K562 (cell line): ENCODE measurements around the gene PHF10. TPM values are rescaled to one million over a fixed set of nuclear protein-coding genes. Genes with fewer than 3 reads are reported as not detected.

Source experiments
- ATAC-seq: fragments of 200-7000 bp; cut with Tn5 transposase; 3 replicates; pipeline ENCODE4 v1.9.1; 2020; ENCODE audit warnings: moderate library complexity
- BruUV-seq: library from RNA; stranded (reverse); fragments of 400-500 nt; replicated peaks from 2 replicates; lab custom pipeline; 2021; lab: Mats Ljungman, UMichigan
- CTCF ChIA-PET: fragments of 300-600 bp; formaldehyde crosslinking; extraction: SDS; loops from one replicate; lab custom pipeline; 2021; ENCODE audit warnings: low intra/inter-chr PET ratio; lab: Yijun Ruan, JAX
- POLR2A ChIA-PET: fragments of 300-600, 350-650 bp; sonication (Branson Sonifier 250); formaldehyde crosslinking; extraction: SDS; loops from one replicate; lab custom pipeline; 2021; ENCODE audit warnings: antibody characterized with exemption, inconsistent platforms; lab: Yijun Ruan, JAX
- DNase-seq, 4 experiments: peaks; one replicate each; pipeline versions ENCODE4 v3.0.0 to v3.0.0-alpha.2; 2011 to 2018; ENCODE audit warnings: low spot score in 3 of 4, mixed read lengths in 3 of 4; ENCODE audit errors: extremely low read depth in 1 of 4
- FAIRE-seq: peaks from 2 replicates; lab custom pipeline; 2011; peaks lifted over from hg19 to GRCh38; lab: Jason Lieb, UNC
- H2AFZ ChIP-seq: 2 replicates; pipeline ENCODE4 v1.6.0; 2011; ENCODE audit warnings: low read depth, low read length, control low read depth, inconsistent platforms
- H3K27ac ChIP-seq: fragments of 200-600 bp; 3 replicates; pipeline ENCODE4 v1.8.0; 2011; ENCODE audit warnings: low read depth, mild to moderate bottlenecking, control low read depth, inconsistent platforms, low read length, moderate library complexity, mixed read lengths; ENCODE audit errors: extremely low read depth
- H3K27me3 ChIP-seq, 2 experiments: fragments of 300-600 bp in 1 of 2; 2 replicates in 1 of 2; 3 replicates in 1 of 2; pipeline versions ENCODE4 v1.6.0 to v1.8.0; 2011; ENCODE audit warnings: inconsistent platforms in 2 of 2, low read length in 2 of 2, mild to moderate bottlenecking in 1 of 2, mixed read lengths in 1 of 2, moderate library complexity in 1 of 2; ENCODE audit not compliant: control insufficient read depth in 2 of 2, insufficient read depth in 2 of 2
- H3K36me3 ChIP-seq: fragments of 300-600 bp; 3 replicates; pipeline ENCODE4 v1.8.0; 2011; ENCODE audit warnings: mild to moderate bottlenecking, low read length, inconsistent platforms; ENCODE audit not compliant: control insufficient read depth, insufficient read depth
- H3K4me1 ChIP-seq, 2 experiments: fragments of 200-600 bp in 1 of 2; replicated peaks in 1 of 2; 2 replicates in 1 of 2; 3 replicates in 1 of 2; pipeline versions ENCODE4 v1.5.1 to v1.8.0; 2011; ENCODE audit warnings: inconsistent platforms in 2 of 2, low read length in 2 of 2, mild to moderate bottlenecking in 1 of 2, mixed read lengths in 1 of 2, moderate library complexity in 1 of 2; ENCODE audit not compliant: control insufficient read depth in 2 of 2, insufficient read depth in 2 of 2
- H3K4me2 ChIP-seq: 2 replicates; pipeline ENCODE4 v1.6.1; 2011; ENCODE audit warnings: low read length, control low read depth, inconsistent platforms, mixed read lengths; ENCODE audit not compliant: insufficient read depth
- H3K4me3 ChIP-seq: fragments of 200-600 bp; sonication (generic), shearing (Covaris generic); 2 replicates; pipeline ENCODE4 v1.5.1; 2016; ENCODE audit warnings: control low read depth, inconsistent platforms
- H3K79me2 ChIP-seq: fragments of 200-600 bp; 3 replicates; pipeline ENCODE4 v1.8.0; 2011; ENCODE audit warnings: low read length, inconsistent platforms; ENCODE audit not compliant: control insufficient read depth, insufficient read depth
- H3K9ac ChIP-seq, 2 experiments: 2 replicates each; pipeline versions ENCODE4 v1.6.0 to v1.6.1; 2011; ENCODE audit warnings: low read depth in 2 of 2, low read length in 2 of 2, control low read depth in 1 of 2, inconsistent platforms in 1 of 2, mild to moderate bottlenecking in 1 of 2, mixed read lengths in 1 of 2; ENCODE audit not compliant: insufficient read depth in 1 of 2
- H3K9me1 ChIP-seq: one replicate; pipeline ENCODE4 v1.6.0; 2011; ENCODE audit warnings: inconsistent platforms, mild to moderate bottlenecking, low read length, moderate library complexity; ENCODE audit not compliant: control insufficient read depth, insufficient read depth
- H3K9me3 ChIP-seq: replicated peaks from 2 replicates; pipeline ENCODE4 v1.5.1; 2011; ENCODE audit warnings: low read depth, low read length, inconsistent platforms; ENCODE audit not compliant: control insufficient read depth, insufficient read depth
- H4K20me1 ChIP-seq: replicated peaks from 2 replicates; pipeline ENCODE4 v1.6.1; 2011; ENCODE audit warnings: low read length, inconsistent platforms, mixed read lengths; ENCODE audit not compliant: control insufficient read depth, insufficient read depth
- ATF7 ChIP-seq: fragments of 450-650 bp; IDR thresholded peaks from 2 replicates; pipeline ENCODE4 v1.7.1; 2014; ENCODE audit warnings: mild to moderate bottlenecking, moderate library complexity
- C11orf30 ChIP-seq: fragments of 450-650 bp; IDR thresholded peaks from 2 replicates; pipeline ENCODE4 v1.6.1; 2016; ENCODE audit warnings: low read depth, mild to moderate bottlenecking
- DDX20 ChIP-seq: fragments of 450-650 bp; IDR thresholded peaks from 2 replicates; pipeline ENCODE4 v1.6.1; 2016; ENCODE audit warnings: missing genetic modification characterization, low read depth, mild to moderate bottlenecking, missing compliant biosample characterization, moderate library complexity
- ETV1 ChIP-seq: fragments of 450-650 bp; conservative IDR thresholded peaks from 2 replicates; pipeline ENCODE4 v1.6.1; 2016; ENCODE audit warnings: missing genetic modification characterization, control low read depth, low read depth, missing compliant biosample characterization
- HLTF ChIP-seq: fragments of 450-650 bp; IDR thresholded peaks from 2 replicates; pipeline ENCODE4 v1.6.1; 2016
- MAFF ChIP-seq: IDR thresholded peaks from 2 replicates; pipeline ENCODE4 v1.6.1; 2012; ENCODE audit warnings: low read length, improper control_type of control experiment
- MAFG ChIP-seq: fragments of 450-650 bp; conservative IDR thresholded peaks from 2 replicates; pipeline ENCODE4 v1.6.1; 2016; ENCODE audit warnings: missing genetic modification characterization, missing compliant biosample characterization
- MEF2D ChIP-seq: conservative IDR thresholded peaks from 2 replicates; pipeline ENCODE4 v1.6.1; 2016; ENCODE audit warnings: low read depth, missing genetic modification characterization, missing compliant biosample characterization
- ZNF316 ChIP-seq: fragments of 450-650 bp; IDR thresholded peaks from 2 replicates; pipeline ENCODE4 v1.6.1; 2016
- WGBS: fragments of 100-300 bp; shearing (Covaris generic); methylation state at CpG from one replicate; pipeline ENCODE4 v1.1.6; 2016; ENCODE audit warnings: low coverage, mixed read lengths; ENCODE audit not compliant: insufficient coverage; ENCODE audit errors: missing lambda C conversion rate; 5-methylcytosine and 5-hydroxymethylcytosine counted together
- in situ Hi-C: fragments of 300-500 bp; cut with MboI; formaldehyde crosslinking; loops from 4 replicates; pipeline ENCODE4 v1.15.0; 2018; ENCODE audit warnings: inconsistent platforms, mixed read lengths
- intact Hi-C: fragments of 100-400 bp; cut with micrococcal nuclease; formaldehyde crosslinking; loops from 2 replicates; pipeline ENCODE4 v1.14.2; 2022
- polyA plus RNA-seq, 8 experiments: library from polyadenylated mRNA; depleted of rRNA in 4 of 8; stranded (reverse) in 5 of 8; unstranded in 3 of 8; fragments of >200 nt; fragmentation: Nextera tagmentation in 2 of 8; fragmentation: Illumina TruSeq in 1 of 8; extraction: Ambion mirVana in 2 of 8; extraction: Trizol in 1 of 8; gene quantifications; 2 replicates each; pipeline versions ENCODE4 v1.2.1 to v1.2.3, GENCODE V29; 2011 to 2014; ENCODE audit warnings: inconsistent platforms in 1 of 8, missing spikeins in 1 of 8
- total RNA-seq, 7 experiments: library from RNA; depleted of rRNA in 6 of 7; stranded (reverse); fragments of >200 nt in 6 of 7; fragmentation: Illumina TruSeq in 2 of 7; extraction: Trizol in 2 of 7; gene quantifications; 2 replicates each; pipeline versions ENCODE4 v1.2.1 to v1.2.3, GENCODE V29; 2011 to 2021; ENCODE audit warnings: low replicate concordance in 1 of 7
- TF ChIP-seq, protein P1 (sequence below): fragments of 450-650 bp; IDR thresholded peaks from 2 replicates; pipeline ENCODE4 v1.6.1; 2016

The PHF10 gene
- total and polyA plus RNA-seq, 9 of the 15 experiments (the other 6 are each of a cell fraction or from before 2014, with no cell fraction given): 23.9 to 88.9 (median 46.0) TPM

GRCh38 chr6:169714178-169714577 is 10.1 kb downstream of the PHF10 start (continued):
- TF ChIP-seq, protein P1, sequence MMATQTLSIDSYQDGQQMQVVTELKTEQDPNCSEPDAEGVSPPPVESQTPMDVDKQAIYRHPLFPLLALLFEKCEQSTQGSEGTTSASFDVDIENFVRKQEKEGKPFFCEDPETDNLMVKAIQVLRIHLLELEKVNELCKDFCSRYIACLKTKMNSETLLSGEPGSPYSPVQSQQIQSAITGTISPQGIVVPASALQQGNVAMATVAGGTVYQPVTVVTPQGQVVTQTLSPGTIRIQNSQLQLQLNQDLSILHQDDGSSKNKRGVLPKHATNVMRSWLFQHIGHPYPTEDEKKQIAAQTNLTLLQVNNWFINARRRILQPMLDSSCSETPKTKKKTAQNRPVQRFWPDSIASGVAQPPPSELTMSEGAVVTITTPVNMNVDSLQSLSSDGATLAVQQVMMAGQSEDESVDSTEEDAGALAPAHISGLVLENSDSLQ: no peak
- TF ChIP-seq ETV1: no peak
- TF ChIP-seq ATF7: no peak

DNA sequence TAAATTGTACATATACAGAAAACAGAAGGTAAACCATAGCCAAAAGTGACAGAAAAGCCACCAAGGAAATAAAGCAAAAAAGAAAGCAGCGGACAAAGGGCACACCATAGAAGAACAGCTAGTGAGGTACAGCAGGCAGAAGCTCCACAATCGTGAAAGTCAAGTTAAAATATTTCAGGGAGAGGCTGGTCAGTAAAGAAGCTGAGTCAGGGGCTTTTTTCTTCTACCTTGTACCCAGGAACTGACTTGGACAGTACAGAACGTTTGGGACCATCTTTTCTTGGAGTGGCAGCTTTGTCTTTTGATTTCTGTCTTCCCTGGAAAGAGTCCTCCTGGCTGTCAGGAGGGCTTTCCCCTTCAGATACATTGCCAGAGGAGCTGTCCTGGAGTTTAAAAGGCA is 14.3 kb downstream of the PHF10 start:
- Histone ChIP-seq H3K79me2 (peaks cover 16% of the 10 kb centered on the region), H3K9ac (no peak overlapping the region), H3K4me2 (no peak overlapping the region), H2AFZ (no peak overlapping the region)
- ChIA-PET CTCF (no interaction called here), POLR2A (interaction anchor here (1.2 to 4.5 kb wide), 2 partner anchors 8 to 11 kb away, joined by 12 to 46 read pairs; partner anchors contain the start of genes C6orf120 and WDR27)
- no TSS peak for BruUV-seq
- DNase-seq (no peak), FAIRE-seq (no peak), ATAC-seq (no peak)
- in situ Hi-C loops (no loop called here), intact Hi-C loops (no loop called here)
- TF ChIP-seq MAFG (tag) (0 out of 2 replicates have a peak, but pooled peaks have one; percentile 13), MAFF (peak; percentile 13; the same call in 1 of the 2 replicates), MEF2D (no peak), C11orf30 (peak; percentile 58), HLTF (no peak), DDX20 (tag) (no peak), ZNF316 (peak; percentile 77)
- TF ChIP-seq, all 486 proteins: peak for 4
- Histone ChIP-seq H4K20me1 (no peaks in the 10 kb centered on the region; the same call in 1 of the 2 replicates), H3K36me3 (peaks cover 87% of the 10 kb centered on the region), H3K27ac (no peak overlapping the region), H3K27me3 (no peaks in the 10 kb centered on the region), H3K9me3 (no peaks in the 10 kb centered on the region), H3K4me1 (peaks cover 0 to 2% of the 10 kb centered on the region in 2 experiments; a peak in 2 of 5 replicates), H3K9me1 (no peaks in the 10 kb centered on the region), H3K4me3 (no peak overlapping the region)
- 44% methylated on average over 3 of the region's 3 CpGs for WGBS
